Neural cell (in vitro differentiated cells): ENCODE measurements around the gene LTBP1.
"Not testable (repeated sequence)": the region's sequence is repeated elsewhere in the genome, so short reads cannot be mapped to it uniquely, and the experiment has no call there.

ENCODE experiments used
- CTCF ChIP-seq: fragments of 450-650 bp; IDR thresholded peaks from 2 replicates; pipeline ENCODE4 v1.5.1; 2014; ENCODE audit warnings: antibody characterized with exemption, mild to moderate bottlenecking, moderate library complexity; ENCODE audit not compliant: poor library complexity, severe bottlenecking
- EP300 ChIP-seq: fragments of 450-650 bp; conservative IDR thresholded peaks from 2 replicates; pipeline ENCODE4 v1.6.1; 2014; ENCODE audit warnings: antibody characterized with exemption, mild to moderate bottlenecking, moderate library complexity; ENCODE audit not compliant: poor library complexity, severe bottlenecking
- MXI1 ChIP-seq: fragments of 450-650 bp; conservative IDR thresholded peaks from 2 replicates; pipeline ENCODE4 v1.6.1; 2014; ENCODE audit warnings: antibody characterized with exemption, mild to moderate bottlenecking; ENCODE audit not compliant: poor library complexity, severe bottlenecking
- RAD21 ChIP-seq: fragments of 450-650 bp; conservative IDR thresholded peaks from 2 replicates; pipeline ENCODE4 v1.6.1; 2014; ENCODE audit warnings: antibody characterized with exemption, mild to moderate bottlenecking, moderate library complexity
- REST ChIP-seq: IDR thresholded peaks from 2 replicates; pipeline ENCODE4 v1.6.1; 2012; ENCODE audit warnings: borderline replicate concordance
- SMC3 ChIP-seq: fragments of 450-650 bp; conservative IDR thresholded peaks from 2 replicates; pipeline ENCODE4 v1.6.1; 2014; ENCODE audit warnings: antibody characterized with exemption, mild to moderate bottlenecking, moderate library complexity; ENCODE audit not compliant: poor library complexity
- TAF1 ChIP-seq: IDR thresholded peaks from 2 replicates; pipeline ENCODE4 v1.6.1; 2012; ENCODE audit warnings: low read depth

- TF ChIP-seq CTCF, MXI1, SMC3, RAD21, EP300, TAF1, REST: not testable (repeated sequence)
These were observed 110.7 kb downstream of the LTBP1 start for GRCh38 chr2:33057307-33058028.
